OCI-M2 (cell line): Measurements from ENCODE around the gene ABHD8.

ENCODE experiments used
- DNase-seq: peaks from one replicate; lab custom pipeline; 2025; ENCODE audit not compliant: unreplicated experiment; lab: John Stamatoyannopoulos, UW

ABHD8 gene

GRCh38 chr19:17323300-17323963 lies 20.2 kb upstream of the ABHD8 start:
- DNase-seq: no peak

- DNase-seq: no peak
These were observed 19.6 kb upstream of the ABHD8 start for GRCh38 chr19:17322854-17323253.

GRCh38 chr19:17321655-17322489 lies 18.6 kb upstream of the ABHD8 start:
- DNase-seq: no peak

GRCh38 chr19:17320435-17320834 lies 17.2 kb upstream of the ABHD8 start:
- no peak for DNase-seq

GRCh38 chr19:17319473-17320238 lies 16.4 kb upstream of the ABHD8 start:
- no peak for DNase-seq

GRCh38 chr19:17318966-17319365 lies 15.7 kb upstream of the ABHD8 start:
- DNase-seq: no peak

GRCh38 chr19:17314007-17314593 lies 10.9 kb upstream of the ABHD8 start:
- no peak for DNase-seq

GRCh38 chr19:17312189-17313113 lies 9.2 kb upstream of the ABHD8 start:
- DNase-seq: no peak

GRCh38 chr19:17311455-17312188 lies 8.4 kb upstream of the ABHD8 start:
- DNase-seq: no peak

- DNase-seq: no peak
These were observed 6.8 kb upstream of the ABHD8 start for GRCh38 chr19:17309965-17310461.

GRCh38 chr19:17309198-17309964 lies 6.2 kb upstream of the ABHD8 start, which contains the start of gene DDA1:
DDA1 (plus strand) TSS chr19:17309563; CDS start chr19:17309655, 92 bp downstream.
- peak; percentile 100 for DNase-seq

GRCh38 chr19:17307876-17308377 lies 4.7 kb upstream of the ABHD8 start:
- DNase-seq: no peak

- peak; percentile 79 for DNase-seq
These were observed 3.1 kb upstream of the ABHD8 start for GRCh38 chr19:17306285-17306714.

- peak; percentile 99 for DNase-seq
These were observed 2.5 kb upstream of the ABHD8 start, which contains the start of gene MRPL34 for GRCh38 chr19:17305517-17306284. MRPL34 (plus strand) TSS chr19:17305872; CDS start chr19:17305893, 21 bp downstream.

- DNase-seq: no peak
These were observed 1.9 kb upstream of the ABHD8 start for GRCh38 chr19:17305216-17305516.

GRCh38 chr19:17304386-17305215 lies 1.4 kb upstream of the ABHD8 start:
- DNase-seq: no peak

- no peak for DNase-seq
These were observed 679 bp upstream of the ABHD8 start for GRCh38 chr19:17303940-17304267.
